Thyroid gland (tissue), 4 donors: ENCODE measurements around the gene TRAF3IP1. TPM values are rescaled to one million over a fixed set of nuclear protein-coding genes. Genes with fewer than 3 reads are reported as not detected.

Experiments used
- DNase-seq, 2 donors: peaks; one replicate each; pipeline ENCODE4 v3.0.0-alpha.2; 2019
- H3K27ac ChIP-seq, 3 donors: fragments of 200-600 bp; sonication (generic); 1 replicate in 2 of 3; 2 replicates in 1 of 3; pipeline ENCODE4 v1.5.1; 2016 to 2019; ENCODE audit warnings: mild to moderate bottlenecking in 1 of 3, moderate library complexity in 1 of 3
- H3K27me3 ChIP-seq: fragments of 200-600 bp; sonication (generic); one replicate; pipeline ENCODE4 v1.5.1; 2019
- H3K36me3 ChIP-seq, 2 donors: fragments of 200-600 bp; sonication (generic); one replicate each; pipeline ENCODE4 v1.5.1; 2016 to 2019
- H3K4me1 ChIP-seq, 2 donors: fragments of 200-600 bp; sonication (generic); one replicate each; pipeline ENCODE4 v1.5.1; 2017 to 2019
- H3K4me3 ChIP-seq, 3 donors: fragments of 200-600 bp; sonication (generic); replicated peaks in 1 of 3; 1 replicate in 2 of 3; 2 replicates in 1 of 3; pipeline ENCODE4 v1.5.1; 2016; ENCODE audit warnings: mild to moderate bottlenecking in 1 of 3
- H3K9me3 ChIP-seq: fragments of 200-600 bp; sonication (generic); one replicate; pipeline ENCODE4 v1.5.1; 2017
- CTCF ChIP-seq, 6 experiments: fragments of 200-600 bp in 3 of 6; fragments of 450-650 bp in 3 of 6; sonication (generic) in 3 of 6; IDR thresholded peaks; one replicate each; pipeline ENCODE4 v1.5.1; 2016 to 2019; ENCODE audit warnings: antibody characterized with exemption in 6 of 6, mild to moderate bottlenecking in 2 of 6, inconsistent platforms in 1 of 6, moderate library complexity in 1 of 6
- POLR2A ChIP-seq, 2 donors: fragments of 450-650 bp; IDR thresholded peaks; one replicate each; pipeline ENCODE4 v1.6.1; 2017; ENCODE audit warnings: antibody characterized with exemption in 2 of 2, mild to moderate bottlenecking in 2 of 2, moderate library complexity in 1 of 2
- WGBS, 2 donors: methylation state at CpG; one replicate each; pipeline ENCODE4 v1.1.5; 2017; 5-methylcytosine and 5-hydroxymethylcytosine counted together
- intact Hi-C: fragments of 100-400 bp; cut with DNase I; formaldehyde crosslinking; loops from one replicate; pipeline ENCODE4 v1.15.1; 2023
- total RNA-seq, 4 donors: library from RNA; depleted of rRNA; stranded (reverse); fragments of >200 nt; gene quantifications; one replicate each; pipeline ENCODE4 v1.2.3, GENCODE V29; 2016

TRAF3IP1 gene
- total RNA-seq, 4 donors from 2014 or later = 19.5 to 24.7 (median 22.2) TPM

- Histone ChIP-seq H3K36me3 (peaks cover 3 to 4% of the 10 kb centered on the region in 2 donors), H3K9me3 (no peaks in the 10 kb centered on the region), H3K27me3 (no peaks in the 10 kb centered on the region), H3K27ac (no peak overlapping the region), H3K4me1 (no peaks in the 10 kb centered on the region), H3K4me3 (no peak overlapping the region)
- intact Hi-C loops = no loop called here
- 81 to 85% methylated on average over 11 to 12 of the region's 12 CpGs for WGBS, 2 donors
- no peak for DNase-seq
- TF ChIP-seq POLR2A (IDR thresholded peaks at IDR 0.05) (no peak), CTCF (IDR thresholded peaks at IDR 0.05) (no peak)
These were observed 26.2 kb downstream of the TRAF3IP1 start for GRCh38 chr2:238346544-238346943.

GRCh38 chr2:238350150-238350897, 30.0 kb downstream of the TRAF3IP1 start:
- WGBS, 2 donors = 95 to 97% methylated on average over 18 of the region's 18 CpGs
- peaks cover 10% of the 10 kb centered on the region in 2 donors for H3K36me3 ChIP-seq
- no peak for TF ChIP-seq POLR2A (IDR thresholded peaks at IDR 0.05)
- TF ChIP-seq CTCF (IDR thresholded peaks at IDR 0.05) = no peak
- H3K27me3 ChIP-seq = no peaks in the 10 kb centered on the region
- no peaks in the 10 kb centered on the region for H3K4me1 ChIP-seq
- H3K4me3 ChIP-seq = no peak overlapping the region
- H3K27ac ChIP-seq = no peak overlapping the region
- intact Hi-C loops = loop anchor here (10.0 kb wide), 2 partner anchors 114 to 434 kb away; no protein-coding TSS in a partner anchor
- H3K9me3 ChIP-seq = no peaks in the 10 kb centered on the region
- DNase-seq = no peak

GRCh38 chr2:238351315-238351714, 31.0 kb downstream of the TRAF3IP1 start:
- intact Hi-C loops = loop anchor here (10.0 kb wide), 2 partner anchors 113 to 433 kb away; no protein-coding TSS in a partner anchor
- H3K4me3 ChIP-seq = no peak overlapping the region
- H3K36me3 ChIP-seq = peaks cover 15 to 16% of the 10 kb centered on the region in 2 donors
- TF ChIP-seq POLR2A (IDR thresholded peaks at IDR 0.05) = no peak
- no peak for TF ChIP-seq CTCF (IDR thresholded peaks at IDR 0.05)
- no peak for DNase-seq
- no peaks in the 10 kb centered on the region for H3K9me3 ChIP-seq
- H3K27ac ChIP-seq = no peak overlapping the region
- no peaks in the 10 kb centered on the region for H3K27me3 ChIP-seq
- no peaks in the 10 kb centered on the region for H3K4me1 ChIP-seq
- WGBS, 2 donors = 89 to 90% methylated on average over 15 of the region's 15 CpGs

GRCh38 chr2:238352361-238352760, 32.0 kb downstream of the TRAF3IP1 start:
- Histone ChIP-seq H3K9me3 (no peaks in the 10 kb centered on the region), H3K4me1 (no peaks in the 10 kb centered on the region), H3K36me3 (peaks cover 17 to 20% of the 10 kb centered on the region in 2 donors), H3K4me3 (no peak overlapping the region), H3K27ac (no peak overlapping the region), H3K27me3 (no peaks in the 10 kb centered on the region)
- DNase-seq = no peak
- intact Hi-C loops = loop anchor here (10.0 kb wide), 2 partner anchors 112 to 432 kb away; no protein-coding TSS in a partner anchor
- TF ChIP-seq POLR2A (IDR thresholded peaks at IDR 0.05) (no peak), CTCF (IDR thresholded peaks at IDR 0.05) (no peak)
- WGBS, 2 donors = 91 to 97% methylated on average over 8 to 9 of the region's 9 CpGs

GRCh38 chr2:238358769-238359168, 38.5 kb downstream of the TRAF3IP1 start:
- Histone ChIP-seq H3K9me3 (no peaks in the 10 kb centered on the region), H3K4me3 (no peak overlapping the region), H3K36me3 (peaks cover 10 to 15% of the 10 kb centered on the region in 2 donors), H3K4me1 (no peaks in the 10 kb centered on the region), H3K27me3 (no peaks in the 10 kb centered on the region), H3K27ac (no peak overlapping the region)
- intact Hi-C loops = loop anchor here (10.0 kb wide), 2 partner anchors 106 to 426 kb away; no protein-coding TSS in a partner anchor
- TF ChIP-seq POLR2A (IDR thresholded peaks at IDR 0.05) (no peak), CTCF (IDR thresholded peaks at IDR 0.05) (no peak)
- WGBS, 2 donors = 96 to 100% methylated on average over 3 of the region's 3 CpGs
- no peak for DNase-seq
